ENCODE data around the gene CDK14. TPM values are rescaled to one million over a fixed set of nuclear protein-coding genes. Genes with fewer than 3 reads are reported as not detected.

The CDK14 gene
- total RNA-seq, 6 donors from 2014 or later = 21.7 to 53.4 (median 37.1) TPM

DNA sequence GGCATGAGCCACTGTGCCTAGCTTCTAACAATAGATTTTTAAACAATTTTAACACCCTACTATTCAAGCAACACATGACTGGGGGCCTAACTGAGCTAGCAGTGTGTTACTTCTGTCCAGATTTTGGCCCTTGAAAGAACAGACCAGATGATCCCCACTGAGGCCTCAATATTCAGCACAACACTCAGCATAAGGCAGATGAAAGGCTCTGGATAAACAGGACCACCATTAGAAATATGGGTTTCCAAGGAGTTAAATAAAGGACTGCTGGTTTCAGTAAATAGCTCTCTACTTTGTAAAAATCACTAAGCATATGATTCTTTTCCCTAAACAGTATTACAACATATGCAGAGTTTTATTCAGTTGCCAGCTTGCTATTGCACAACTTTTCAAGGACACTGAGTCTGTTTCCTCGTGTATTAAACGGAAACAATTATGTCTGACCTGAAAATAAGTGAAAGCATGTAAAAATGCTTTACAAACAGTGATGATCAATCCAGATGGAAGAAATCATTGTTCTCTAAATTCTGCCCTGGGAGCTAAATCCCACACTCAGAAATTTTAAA is 644.3 kb downstream of the CDK14 start:
- no peak overlapping the region for H3K4me3 ChIP-seq
- TF ChIP-seq POLR2AphosphoS5 (IDR thresholded peaks at IDR 0.05) (no peak), EP300 (IDR thresholded peaks at IDR 0.05) (no peak), POLR2A (IDR thresholded peaks at IDR 0.05) (no peak)
- TF ChIP-seq, protein P1, sequence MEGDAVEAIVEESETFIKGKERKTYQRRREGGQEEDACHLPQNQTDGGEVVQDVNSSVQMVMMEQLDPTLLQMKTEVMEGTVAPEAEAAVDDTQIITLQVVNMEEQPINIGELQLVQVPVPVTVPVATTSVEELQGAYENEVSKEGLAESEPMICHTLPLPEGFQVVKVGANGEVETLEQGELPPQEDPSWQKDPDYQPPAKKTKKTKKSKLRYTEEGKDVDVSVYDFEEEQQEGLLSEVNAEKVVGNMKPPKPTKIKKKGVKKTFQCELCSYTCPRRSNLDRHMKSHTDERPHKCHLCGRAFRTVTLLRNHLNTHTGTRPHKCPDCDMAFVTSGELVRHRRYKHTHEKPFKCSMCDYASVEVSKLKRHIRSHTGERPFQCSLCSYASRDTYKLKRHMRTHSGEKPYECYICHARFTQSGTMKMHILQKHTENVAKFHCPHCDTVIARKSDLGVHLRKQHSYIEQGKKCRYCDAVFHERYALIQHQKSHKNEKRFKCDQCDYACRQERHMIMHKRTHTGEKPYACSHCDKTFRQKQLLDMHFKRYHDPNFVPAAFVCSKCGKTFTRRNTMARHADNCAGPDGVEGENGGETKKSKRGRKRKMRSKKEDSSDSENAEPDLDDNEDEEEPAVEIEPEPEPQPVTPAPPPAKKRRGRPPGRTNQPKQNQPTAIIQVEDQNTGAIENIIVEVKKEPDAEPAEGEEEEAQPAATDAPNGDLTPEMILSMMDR (IDR thresholded peaks at IDR 0.05) = no peak
- ATAC-seq (ENCODE audit: low FRiP score in 2 of 2) = peak in 1 of 2 donors; percentile 70
- H3K27me3 ChIP-seq = no peaks in the 10 kb centered on the region
- H3K9me3 ChIP-seq = no peaks in the 10 kb centered on the region
- WGBS, 2 donors = 27 to 59% methylated on average over 2 of the region's 2 CpGs
- peaks cover 0 to 26% (median 16%) of the 10 kb centered on the region in 4 donors for H3K4me1 ChIP-seq
- H3K27ac ChIP-seq = peak overlapping the region in 3 of 4 donors; percentile 54 to 76 (median 71)
- no peaks in the 10 kb centered on the region for H3K36me3 ChIP-seq
- DNase-seq = no peak

DNA sequence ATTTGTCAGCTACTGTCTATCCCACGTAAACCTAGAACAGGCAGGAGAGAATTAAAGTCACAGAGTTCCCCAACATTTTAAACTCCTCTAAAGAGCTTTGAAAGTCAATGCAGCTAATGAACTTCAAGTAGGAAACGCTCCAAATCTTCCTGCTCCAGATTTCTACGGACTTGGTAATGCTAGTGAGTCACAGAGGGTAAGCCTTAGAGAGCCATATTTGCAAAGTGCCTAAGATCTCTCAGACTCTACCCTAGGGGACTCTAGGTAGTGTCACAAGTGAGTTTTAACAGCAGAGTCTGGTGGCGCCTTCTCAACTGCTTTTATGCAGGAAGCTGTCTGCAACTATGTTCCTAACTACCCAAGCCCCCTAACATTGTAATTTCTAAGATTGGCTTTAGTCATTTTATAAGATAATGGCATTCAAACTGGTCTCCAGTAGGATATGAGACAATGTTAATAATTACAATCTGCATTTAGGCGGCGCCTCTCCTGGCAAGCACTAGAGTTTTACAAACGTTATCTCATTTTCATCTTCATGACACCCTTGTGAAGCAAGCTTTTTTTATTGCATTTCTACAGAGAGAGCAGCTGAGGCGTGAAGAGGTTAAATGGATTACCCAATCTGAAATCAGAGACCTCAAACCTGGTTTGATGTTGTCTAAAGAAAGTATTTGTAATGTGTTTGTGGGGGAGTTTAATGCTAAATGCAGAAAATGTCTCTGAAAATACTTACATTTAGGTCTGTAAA is 646.1 kb downstream of the CDK14 start:
- no peak overlapping the region for H3K4me3 ChIP-seq
- H3K4me1 ChIP-seq = peaks cover 0 to 26% (median 16%) of the 10 kb centered on the region in 4 donors
- no peak overlapping the region for H3K27ac ChIP-seq
- H3K36me3 ChIP-seq = no peaks in the 10 kb centered on the region
- H3K27me3 ChIP-seq = no peaks in the 10 kb centered on the region
- DNase-seq = no peak
- no peaks in the 10 kb centered on the region for H3K9me3 ChIP-seq
- WGBS, 2 donors = 73 to 74% methylated on average over 8 of the region's 8 CpGs
- peak in 1 of 2 donors; percentile 74 for ATAC-seq (ENCODE audit: low FRiP score in 2 of 2)
- TF ChIP-seq EP300 (IDR thresholded peaks at IDR 0.05) = no peak
- no peak for TF ChIP-seq POLR2AphosphoS5 (IDR thresholded peaks at IDR 0.05)
- no peak for TF ChIP-seq POLR2A (IDR thresholded peaks at IDR 0.05)
- TF ChIP-seq, protein P1 (IDR thresholded peaks at IDR 0.05) = no peak

DNA sequence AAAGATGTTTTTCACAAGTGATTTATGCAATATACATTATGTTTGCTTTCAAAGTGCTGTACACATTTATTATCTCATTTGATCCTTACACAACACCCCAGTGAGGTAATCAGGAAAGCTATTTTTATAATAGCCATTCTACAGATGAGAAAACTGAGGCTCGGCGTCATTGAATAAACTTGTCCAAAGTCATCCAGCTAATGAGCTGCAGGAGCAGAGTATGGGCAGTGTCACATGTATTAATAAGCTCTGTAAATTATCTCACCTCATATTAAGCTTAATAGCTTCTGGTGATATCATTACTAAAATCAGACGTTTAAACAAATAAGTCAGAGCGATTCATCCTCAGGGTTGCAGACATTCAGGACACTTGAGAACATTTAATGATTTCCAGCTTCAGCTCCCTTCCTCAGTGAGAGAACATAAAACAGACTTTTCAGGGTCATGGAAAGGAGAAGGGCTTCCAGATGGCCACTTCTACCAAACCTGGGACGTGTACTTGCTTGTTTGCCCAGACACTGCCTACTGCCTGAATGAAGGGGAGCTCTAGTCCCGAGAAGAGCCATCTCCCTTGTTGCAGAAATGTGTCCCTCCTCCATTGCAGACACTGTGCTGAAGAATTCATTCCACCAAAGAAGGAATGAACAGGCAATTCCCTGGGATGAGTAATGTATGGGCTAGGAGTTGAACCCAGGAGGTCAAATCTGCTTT is 647.6 kb downstream of the CDK14 start:
- Histone ChIP-seq H3K27ac (no peak overlapping the region), H3K36me3 (no peaks in the 10 kb centered on the region), H3K4me3 (no peak overlapping the region), H3K27me3 (no peaks in the 10 kb centered on the region), H3K9me3 (no peaks in the 10 kb centered on the region), H3K4me1 (peaks cover 0 to 26% (median 16%) of the 10 kb centered on the region in 4 donors)
- ATAC-seq (ENCODE audit: low FRiP score in 2 of 2) (no peak), DNase-seq (no peak)
- 77 to 87% methylated on average over 6 of the region's 6 CpGs for WGBS, 2 donors
- no peak for TF ChIP-seq POLR2A (IDR thresholded peaks at IDR 0.05)

DNA sequence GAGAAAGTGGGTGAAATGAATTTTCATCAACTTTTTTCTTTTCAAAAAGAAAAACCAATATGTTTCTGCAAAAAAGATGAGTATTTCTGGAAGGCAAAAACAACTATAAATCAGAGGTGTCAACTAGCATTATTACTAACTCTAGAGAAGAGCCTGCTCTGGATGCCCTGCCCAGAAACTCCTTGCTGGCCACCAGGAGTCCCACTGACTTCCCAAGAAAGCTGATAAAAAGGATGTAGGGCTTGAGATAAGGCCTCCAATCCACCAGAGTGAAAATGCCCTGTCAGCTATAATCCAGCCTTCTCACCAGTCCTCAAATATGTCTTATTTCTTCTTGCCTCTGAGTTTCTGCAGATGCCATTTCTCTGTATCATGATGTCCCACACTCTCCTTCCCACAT is 651.4 kb downstream of the CDK14 start:
- Histone ChIP-seq H3K27ac (no peak overlapping the region), H3K9me3 (no peaks in the 10 kb centered on the region), H3K4me1 (no peaks in the 10 kb centered on the region), H3K27me3 (no peaks in the 10 kb centered on the region), H3K36me3 (no peaks in the 10 kb centered on the region), H3K4me3 (no peak overlapping the region)
- TF ChIP-seq EP300 (IDR thresholded peaks at IDR 0.05) (no peak), POLR2AphosphoS5 (IDR thresholded peaks at IDR 0.05) (no peak), POLR2A (IDR thresholded peaks at IDR 0.05) (no peak)
- TF ChIP-seq, protein P1 (IDR thresholded peaks at IDR 0.05) = peak in 1 of 6 experiments; percentile 14
- DNase-seq (no peak), ATAC-seq (ENCODE audit: low FRiP score in 2 of 2) (no peak)

DNA sequence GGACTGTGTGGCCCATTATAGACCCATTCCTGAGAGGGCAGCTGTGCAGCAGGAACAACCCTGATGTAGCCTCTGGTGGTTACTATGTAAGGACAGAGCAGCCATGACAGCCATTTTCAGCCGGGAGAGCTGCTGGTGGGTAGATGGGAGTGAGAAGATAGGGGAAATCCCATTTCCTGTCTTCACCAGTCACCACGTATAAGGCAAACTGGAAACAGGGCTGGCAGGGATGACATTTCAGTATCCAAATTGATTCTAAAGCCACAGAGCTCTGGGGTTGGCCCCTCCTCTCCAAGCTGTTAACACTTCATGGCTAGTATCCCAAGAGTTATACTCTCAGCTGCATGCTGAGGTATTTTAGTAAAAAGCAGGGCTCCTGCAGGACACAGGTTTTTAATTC is 652.9 kb downstream of the CDK14 start:
- ATAC-seq (ENCODE audit: low FRiP score in 2 of 2) = no peak
- Histone ChIP-seq H3K36me3 (no peaks in the 10 kb centered on the region), H3K4me3 (no peak overlapping the region), H3K27ac (no peak overlapping the region), H3K27me3 (no peaks in the 10 kb centered on the region), H3K4me1 (no peaks in the 10 kb centered on the region), H3K9me3 (no peaks in the 10 kb centered on the region)
- WGBS, 2 donors = 29 to 39% methylated on average over 2 of the region's 2 CpGs
- TF ChIP-seq POLR2A (IDR thresholded peaks at IDR 0.05) (no peak), POLR2AphosphoS5 (IDR thresholded peaks at IDR 0.05) (no peak), EP300 (IDR thresholded peaks at IDR 0.05) (no peak)
- TF ChIP-seq, protein P1 (IDR thresholded peaks at IDR 0.05) = no peak
- DNase-seq = no peak

Measured in upper lobe of left lung (tissue), 6 donors.